ENCODE results near the gene SLC38A5.
"Not testable (repeated sequence)": the region's sequence is repeated elsewhere in the genome, so short reads cannot be mapped to it uniquely, and the experiment has no call there.

SLC38A5 gene

DNA sequence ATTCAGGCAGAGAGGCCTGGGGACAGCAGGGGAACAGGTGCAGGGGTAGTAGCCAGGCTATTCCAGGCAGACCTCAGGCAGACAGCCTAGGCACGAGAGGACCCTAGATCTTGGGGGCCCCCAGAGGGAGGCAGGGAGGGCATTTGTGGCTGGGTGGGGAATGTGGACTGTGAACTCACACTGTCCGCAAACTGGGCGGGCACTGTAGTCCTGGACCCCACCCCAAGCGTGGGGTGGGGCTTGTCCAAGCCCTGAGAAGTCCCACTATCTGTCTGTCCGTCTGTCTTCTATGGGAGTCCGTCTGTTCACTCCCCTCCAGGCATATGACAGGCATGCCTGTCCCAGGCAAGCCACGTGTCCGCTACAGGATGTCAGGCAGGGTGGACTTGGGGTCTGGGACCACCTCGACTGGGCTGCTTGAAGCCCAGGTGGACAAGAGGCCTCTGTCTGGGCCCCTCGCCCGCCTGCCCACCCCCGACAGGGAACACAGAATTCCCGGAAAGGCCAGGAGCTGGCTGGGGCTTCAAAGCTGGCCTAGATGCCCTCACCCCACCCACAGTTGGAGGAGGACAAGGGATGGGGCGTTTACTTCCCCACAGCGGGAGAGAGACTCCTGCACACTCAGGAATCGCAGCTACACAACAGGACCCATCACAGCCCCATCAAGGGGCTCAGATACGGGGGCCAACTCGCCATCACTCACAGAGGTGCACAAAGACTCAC lies at the start of gene SLC38A5:
Gene SLC38A5, minus strand, starts transcription at position 151 of the 723 bp plus-strand sequence. CDS start 2,336 bp downstream, outside the sequence.
- H3K9me3 Mint-ChIP-seq: no peaks in the 10 kb centered on the region
- no peaks in the 10 kb centered on the region for H3K27me3 Mint-ChIP-seq
- H3K27ac Mint-ChIP-seq: peak within 1 kb of the TSS; percentile 93
- peaks cover 13% of the 10 kb centered on the region for H3K36me3 Mint-ChIP-seq
- H3K4me3 Mint-ChIP-seq: peak within 1 kb of the TSS; percentile 95
- peaks cover 27% of the 10 kb centered on the region for H3K4me1 Mint-ChIP-seq

GRCh38 chrX:48519481-48519880 lies 49.4 kb upstream of the SLC38A5 start:
- not testable (repeated sequence) for H3K9me3 Mint-ChIP-seq, H3K27me3 Mint-ChIP-seq, H3K4me3 Mint-ChIP-seq, H3K36me3 Mint-ChIP-seq, H3K27ac Mint-ChIP-seq
- peaks cover 28% of the 10 kb centered on the region for H3K4me1 Mint-ChIP-seq

GRCh38 chrX:48516987-48517386 lies 46.9 kb upstream of the SLC38A5 start:
- Mint-ChIP-seq H3K27ac (no peak overlapping the region), H3K36me3 (no peaks in the 10 kb centered on the region), H3K27me3 (no peaks in the 10 kb centered on the region), H3K4me3 (no peak overlapping the region), H3K9me3 (peaks cover 4% of the 10 kb centered on the region), H3K4me1 (peaks cover 24% of the 10 kb centered on the region)

- no peaks in the 10 kb centered on the region for H3K27me3 Mint-ChIP-seq
- no peak overlapping the region for H3K4me3 Mint-ChIP-seq
- peaks cover 4% of the 10 kb centered on the region for H3K9me3 Mint-ChIP-seq
- H3K36me3 Mint-ChIP-seq: peaks cover 3% of the 10 kb centered on the region
- H3K27ac Mint-ChIP-seq: peak overlapping the region; percentile 67
- H3K4me1 Mint-ChIP-seq: peaks cover 26% of the 10 kb centered on the region
Measured at GRCh38 chrX:48516285-48516684, 46.2 kb upstream of the SLC38A5 start.

DNA sequence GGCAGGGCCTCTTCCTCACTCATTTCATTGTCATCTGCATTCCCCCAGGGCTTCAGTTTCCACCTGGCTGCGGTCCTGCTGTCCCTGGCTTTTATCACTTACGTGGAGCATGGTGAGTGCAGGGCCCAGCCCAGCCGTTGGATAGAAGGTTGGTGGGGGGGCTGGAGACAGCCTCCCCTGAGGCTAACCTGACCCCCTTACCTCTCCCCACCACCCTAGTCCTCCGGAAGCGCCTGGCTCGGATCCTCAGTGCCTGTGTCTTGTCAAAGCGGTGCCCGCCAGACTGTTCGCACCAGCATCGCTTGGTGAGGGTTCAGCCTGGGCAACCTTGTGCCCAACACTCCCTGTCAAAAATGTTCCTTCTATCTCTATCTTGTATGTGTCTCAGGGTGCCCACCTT lies 45.8 kb upstream of the SLC38A5 start:
- H3K27me3 Mint-ChIP-seq: no peaks in the 10 kb centered on the region
- peaks cover 3% of the 10 kb centered on the region for H3K36me3 Mint-ChIP-seq
- H3K9me3 Mint-ChIP-seq: peaks cover 3% of the 10 kb centered on the region
- no peak overlapping the region for H3K4me3 Mint-ChIP-seq
- H3K27ac Mint-ChIP-seq: no peak overlapping the region
- peaks cover 26% of the 10 kb centered on the region for H3K4me1 Mint-ChIP-seq

DNA sequence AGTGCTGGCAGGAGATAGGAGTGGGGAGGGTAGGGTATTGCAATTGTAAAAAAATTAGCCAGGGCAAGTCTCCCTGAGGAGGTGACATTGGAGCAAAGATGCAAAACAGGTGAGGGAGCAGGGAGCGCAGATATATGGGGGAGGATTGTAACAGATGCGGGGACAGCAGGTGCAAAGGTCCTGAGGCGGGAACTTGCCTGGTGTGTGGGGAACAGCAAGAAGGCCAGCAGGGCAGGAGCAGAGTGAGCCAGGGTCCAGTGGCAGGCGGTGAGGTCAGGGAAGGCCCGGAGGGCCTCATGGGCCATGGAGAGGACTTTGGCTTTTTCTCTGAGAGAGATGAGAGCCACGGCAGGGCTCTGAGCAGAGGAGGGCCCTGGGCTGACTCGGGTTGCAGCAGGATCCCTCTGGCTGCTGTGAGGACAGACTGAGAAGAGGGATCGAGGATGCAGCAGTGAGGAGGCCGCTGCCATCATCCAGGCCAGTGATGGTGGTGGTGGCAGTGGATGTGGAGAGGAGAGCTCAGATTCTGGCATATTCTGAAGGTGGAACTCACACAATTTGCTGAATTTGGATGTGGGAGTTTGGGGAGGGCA lies 44.9 kb upstream of the SLC38A5 start:
- no peaks in the 10 kb centered on the region for H3K27me3 Mint-ChIP-seq
- H3K36me3 Mint-ChIP-seq: peaks cover 3% of the 10 kb centered on the region
- no peak overlapping the region for H3K27ac Mint-ChIP-seq
- no peak overlapping the region for H3K4me3 Mint-ChIP-seq
- H3K4me1 Mint-ChIP-seq: peaks cover 26% of the 10 kb centered on the region
- no peaks in the 10 kb centered on the region for H3K9me3 Mint-ChIP-seq

DNA sequence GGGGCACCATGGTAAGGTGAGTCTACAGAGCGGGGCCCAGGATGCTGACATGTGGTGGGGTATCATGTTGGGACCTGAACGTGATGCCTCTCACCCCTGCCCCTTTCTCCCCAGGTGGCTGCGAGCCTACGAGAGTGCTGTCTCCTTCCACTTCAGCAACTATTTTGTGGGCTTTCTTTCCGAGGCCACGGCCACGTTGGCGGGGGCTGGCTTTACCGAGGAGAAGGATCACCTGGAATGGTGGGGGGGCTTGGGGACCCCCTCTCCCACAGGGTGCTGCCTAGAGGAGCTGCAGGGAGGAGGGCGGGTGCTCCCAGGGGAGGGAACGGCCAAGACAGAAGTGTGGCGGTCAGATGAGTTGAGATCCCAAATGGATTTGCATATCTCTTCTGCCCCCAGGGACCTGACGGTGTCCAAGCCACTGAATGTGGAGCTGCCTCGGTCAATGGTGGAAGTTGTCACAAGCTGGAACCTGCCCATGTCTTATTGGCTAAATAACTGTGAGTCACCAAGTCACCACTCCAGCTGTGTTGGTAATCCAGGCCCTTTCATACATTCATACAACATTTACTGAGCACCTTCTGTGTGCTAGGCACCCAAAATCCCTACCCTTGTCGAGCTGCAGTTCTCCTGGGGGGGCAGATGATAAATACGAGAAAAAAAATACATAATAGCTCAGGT lies 44.2 kb upstream of the SLC38A5 start:
- peaks cover 3% of the 10 kb centered on the region for H3K36me3 Mint-ChIP-seq
- H3K27me3 Mint-ChIP-seq: no peaks in the 10 kb centered on the region
- H3K4me3 Mint-ChIP-seq: no peak overlapping the region
- H3K27ac Mint-ChIP-seq: no peak overlapping the region
- peaks cover 33% of the 10 kb centered on the region for H3K4me1 Mint-ChIP-seq
- H3K9me3 Mint-ChIP-seq: no peaks in the 10 kb centered on the region

DNA sequence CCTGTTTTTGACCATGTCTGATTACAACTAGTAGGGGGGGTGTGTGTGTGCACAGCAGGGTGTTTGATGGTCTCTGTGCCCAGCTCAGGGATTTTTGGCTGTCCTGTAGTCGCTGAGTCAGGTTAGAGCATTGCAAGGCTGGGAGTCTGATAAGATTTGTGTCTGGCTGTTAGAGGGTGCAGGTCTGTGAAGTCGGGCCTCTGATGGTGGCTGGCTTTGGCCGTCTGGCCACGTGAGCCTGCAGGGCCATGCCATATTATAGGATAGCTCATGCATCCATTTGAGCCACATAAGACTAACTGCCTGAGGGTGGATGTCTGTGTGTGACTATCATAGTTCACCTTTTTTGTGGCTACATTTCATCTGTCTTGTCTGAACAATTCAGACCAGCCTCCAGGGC lies 43.6 kb upstream of the SLC38A5 start:
- H3K4me1 Mint-ChIP-seq: peaks cover 33% of the 10 kb centered on the region
- peaks cover 3% of the 10 kb centered on the region for H3K36me3 Mint-ChIP-seq
- H3K27ac Mint-ChIP-seq: no peak overlapping the region
- H3K9me3 Mint-ChIP-seq: no peaks in the 10 kb centered on the region
- H3K4me3 Mint-ChIP-seq: no peak overlapping the region
- no peaks in the 10 kb centered on the region for H3K27me3 Mint-ChIP-seq

- Mint-ChIP-seq H3K4me1 (peaks cover 33% of the 10 kb centered on the region), H3K4me3 (no peak overlapping the region), H3K27me3 (no peaks in the 10 kb centered on the region), H3K36me3 (peaks cover 3% of the 10 kb centered on the region), H3K27ac (no peak overlapping the region), H3K9me3 (no peaks in the 10 kb centered on the region)
Measured at GRCh38 chrX:48512371-48512935, 42.4 kb upstream of the SLC38A5 start.

DNA sequence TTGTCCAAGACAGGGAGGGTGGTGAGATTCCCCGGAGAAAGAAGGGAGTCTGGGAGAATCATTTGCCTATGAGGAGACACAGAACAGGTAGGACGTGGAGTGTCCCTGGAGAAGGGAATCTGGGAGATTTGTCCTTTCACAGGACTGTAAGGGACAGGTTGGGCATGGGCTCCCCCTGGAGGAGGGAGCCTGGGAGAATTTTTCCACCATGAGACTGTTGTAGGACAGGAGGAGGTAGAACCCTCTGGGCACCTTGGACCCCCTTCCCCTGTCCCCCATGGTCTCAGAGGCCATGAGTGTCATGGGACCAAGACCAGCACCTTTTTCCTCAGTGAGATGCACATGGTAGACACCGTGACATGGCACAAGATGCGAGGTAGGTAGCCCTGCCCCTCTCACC lies 41.5 kb upstream of the SLC38A5 start:
- peaks cover 28% of the 10 kb centered on the region for H3K4me1 Mint-ChIP-seq
- H3K9me3 Mint-ChIP-seq: no peaks in the 10 kb centered on the region
- no peak overlapping the region for H3K27ac Mint-ChIP-seq
- no peaks in the 10 kb centered on the region for H3K27me3 Mint-ChIP-seq
- H3K4me3 Mint-ChIP-seq: peak overlapping the region; percentile 52
- H3K36me3 Mint-ChIP-seq: peaks cover 3% of the 10 kb centered on the region

GRCh38 chrX:48509619-48510018 lies 39.6 kb upstream of the SLC38A5 start:
- Mint-ChIP-seq H3K27me3 (no peaks in the 10 kb centered on the region), H3K36me3 (peaks cover 3% of the 10 kb centered on the region), H3K9me3 (no peaks in the 10 kb centered on the region), H3K4me3 (peak overlapping the region; percentile 93), H3K4me1 (peaks cover 22% of the 10 kb centered on the region), H3K27ac (peak overlapping the region; percentile 92)

DNA sequence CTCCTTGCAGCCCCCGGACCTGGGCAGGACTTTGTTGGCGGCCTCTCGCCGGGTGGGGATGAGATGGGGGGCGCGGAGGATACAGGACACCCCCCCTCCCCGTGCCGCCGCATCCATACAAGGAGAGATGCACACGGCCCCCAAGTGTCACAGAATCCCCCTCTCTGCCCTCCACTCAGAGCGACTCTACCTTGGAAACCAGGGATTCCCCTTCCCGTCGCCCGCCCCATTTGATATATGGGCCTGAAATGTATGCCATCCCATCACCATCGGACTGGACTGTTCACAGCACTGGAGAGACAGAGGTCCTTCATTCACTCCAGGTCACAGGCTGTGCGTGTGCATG lies 39.2 kb upstream of the SLC38A5 start:
- H3K9me3 Mint-ChIP-seq: no peaks in the 10 kb centered on the region
- peak overlapping the region; percentile 92 for H3K27ac Mint-ChIP-seq
- H3K4me1 Mint-ChIP-seq: peaks cover 22% of the 10 kb centered on the region
- H3K27me3 Mint-ChIP-seq: no peaks in the 10 kb centered on the region
- H3K4me3 Mint-ChIP-seq: peak overlapping the region; percentile 93
- peaks cover 3% of the 10 kb centered on the region for H3K36me3 Mint-ChIP-seq

DNA sequence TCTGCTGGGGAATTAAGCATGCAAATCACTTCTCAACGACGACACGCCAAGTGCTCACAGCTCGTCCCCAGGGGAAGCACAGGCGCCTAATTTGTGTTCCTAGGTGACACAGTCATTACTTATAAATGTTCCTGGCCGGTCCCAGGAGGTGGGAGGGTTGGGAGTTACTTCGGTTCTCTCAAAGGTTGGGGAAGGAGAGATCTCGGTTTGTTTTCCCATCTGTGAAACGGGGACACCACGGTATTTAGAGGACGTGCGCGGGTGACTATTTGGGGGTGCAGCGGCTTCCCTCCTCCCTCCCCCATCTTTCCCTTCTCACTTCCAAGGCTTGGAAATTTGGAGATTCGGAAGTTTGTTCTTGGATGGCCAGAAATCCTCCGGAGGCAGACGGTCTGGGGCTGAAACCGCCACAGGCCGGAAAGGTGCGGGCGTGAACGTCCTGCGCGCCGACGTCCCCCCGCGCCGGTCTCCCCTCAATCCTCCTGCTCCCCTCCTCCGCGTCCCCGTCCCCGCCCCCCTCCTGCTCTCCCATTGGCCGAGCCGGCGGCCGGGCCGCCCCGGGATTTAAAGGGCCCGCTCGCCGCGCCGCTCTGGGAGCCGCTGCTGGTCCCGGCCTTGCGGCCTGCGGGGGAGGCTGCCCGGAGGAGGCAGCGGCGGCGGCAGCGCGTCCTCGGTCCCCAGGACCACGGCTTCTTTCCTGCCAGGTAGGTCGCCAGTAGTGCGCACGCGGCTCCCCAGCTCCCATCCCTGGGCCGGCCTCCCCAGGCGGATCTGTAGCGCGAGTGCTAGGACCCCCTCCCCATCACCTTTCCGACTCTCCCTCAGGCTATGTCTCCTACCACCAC lies 38.6 kb upstream of the SLC38A5 start, which contains the start of gene PORCN:
Gene PORCN, plus strand, starts transcription at position 593 of the 845 bp plus-strand sequence. CDS start 829 bp downstream, outside the sequence.
- Mint-ChIP-seq H3K27ac (peak within 1 kb of the TSS; percentile 92), H3K4me3 (peak within 1 kb of the TSS; percentile 93), H3K36me3 (peaks cover 3% of the 10 kb centered on the region)

GRCh38 chrX:48507246-48507645 lies 37.2 kb upstream of the SLC38A5 start:
- Mint-ChIP-seq H3K9me3 (no peaks in the 10 kb centered on the region), H3K36me3 (peaks cover 3% of the 10 kb centered on the region), H3K27ac (peak overlapping the region; percentile 66)

More for the DNA sequence above, 38.6 kb upstream of the SLC38A5 start, which contains the start of gene PORCN:
- Mint-ChIP-seq H3K4me1 (peaks cover 22% of the 10 kb centered on the region), H3K27me3 (no peaks in the 10 kb centered on the region), H3K9me3 (no peaks in the 10 kb centered on the region)

GRCh38 chrX:48505481-48505880 lies 35.4 kb upstream of the SLC38A5 start:
- H3K36me3 Mint-ChIP-seq: no peaks in the 10 kb centered on the region
- H3K4me1 Mint-ChIP-seq: peaks cover 11% of the 10 kb centered on the region
- no peaks in the 10 kb centered on the region for H3K27me3 Mint-ChIP-seq
- no peak overlapping the region for H3K27ac Mint-ChIP-seq
- H3K4me3 Mint-ChIP-seq: no peak overlapping the region
- no peaks in the 10 kb centered on the region for H3K9me3 Mint-ChIP-seq

More at GRCh38 chrX:48507246-48507645, 37.2 kb upstream of the SLC38A5 start:
- Mint-ChIP-seq H3K27me3 (no peaks in the 10 kb centered on the region), H3K4me3 (peak overlapping the region; percentile 54), H3K4me1 (peaks cover 22% of the 10 kb centered on the region)

Data from activated naive CD4-positive, alpha-beta T cell treated with anti-CD3 and anti-CD28 coated beads, Interleukin-2, amount 50 U/mL, for 24 hours (primary cell).